AG09309 (cell line): ENCODE measurements around the gene ARHGAP18.

Experiments used
- DNase-seq: peaks from one replicate; pipeline ENCODE4 v3.0.0-alpha.2; 2010; ENCODE audit warnings: low read depth
- H3K4me3 ChIP-seq: 2 replicates; pipeline ENCODE4 v1.5.1; 2011; ENCODE audit warnings: mild to moderate bottlenecking, low read depth, low read length, moderate library complexity; ENCODE audit not compliant: control insufficient read depth
- CTCF ChIP-seq: IDR thresholded peaks from 2 replicates; pipeline ENCODE4 v1.5.1; 2011; ENCODE audit warnings: mild to moderate bottlenecking, low read depth, low read length, inconsistent platforms; ENCODE audit not compliant: insufficient read depth, control insufficient read depth; ENCODE audit errors: missing control alignments

The ARHGAP18 gene

DNA sequence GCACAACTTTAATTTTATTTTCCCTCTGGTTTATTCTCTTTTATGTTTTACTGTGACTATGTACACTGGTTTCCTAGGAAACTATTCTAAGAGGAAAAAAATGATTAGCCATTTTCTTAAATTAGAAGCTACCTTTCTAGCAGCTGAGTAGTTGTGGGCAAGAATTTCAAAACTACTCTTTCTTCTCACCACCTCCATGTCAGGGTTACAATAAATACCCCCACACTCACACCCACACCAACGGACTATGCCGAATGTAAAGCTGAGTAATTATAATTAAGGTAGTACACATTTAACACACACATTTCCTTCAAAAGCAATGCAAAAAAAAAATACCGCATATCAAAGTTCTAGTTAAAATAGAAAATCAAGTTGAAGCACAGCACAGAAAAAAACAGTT is 78.9 kb downstream of the ARHGAP18 start:
- DNase-seq, result no peak
- no peak for TF ChIP-seq CTCF

GRCh38 chr6:129630596-129630995 is 79.4 kb downstream of the ARHGAP18 start:
- no peak for DNase-seq
- TF ChIP-seq CTCF, result no peak
- no peak overlapping the region for H3K4me3 ChIP-seq

More for the DNA sequence above, 78.9 kb downstream of the ARHGAP18 start:
- H3K4me3 ChIP-seq, result no peak overlapping the region

GRCh38 chr6:129628101-129628815 is 81.7 kb downstream of the ARHGAP18 start:
- TF ChIP-seq CTCF, result no peak
- DNase-seq, result no peak
- no peak overlapping the region for H3K4me3 ChIP-seq

- DNase-seq, result no peak
- no peak overlapping the region for H3K4me3 ChIP-seq
- no peak for TF ChIP-seq CTCF
Measured at GRCh38 chr6:129624488-129624887, 85.5 kb downstream of the ARHGAP18 start.

GRCh38 chr6:129623008-129623732 is 86.8 kb downstream of the ARHGAP18 start:
- DNase-seq, result no peak
- TF ChIP-seq CTCF, result no peak
- H3K4me3 ChIP-seq, result no peak overlapping the region

DNA sequence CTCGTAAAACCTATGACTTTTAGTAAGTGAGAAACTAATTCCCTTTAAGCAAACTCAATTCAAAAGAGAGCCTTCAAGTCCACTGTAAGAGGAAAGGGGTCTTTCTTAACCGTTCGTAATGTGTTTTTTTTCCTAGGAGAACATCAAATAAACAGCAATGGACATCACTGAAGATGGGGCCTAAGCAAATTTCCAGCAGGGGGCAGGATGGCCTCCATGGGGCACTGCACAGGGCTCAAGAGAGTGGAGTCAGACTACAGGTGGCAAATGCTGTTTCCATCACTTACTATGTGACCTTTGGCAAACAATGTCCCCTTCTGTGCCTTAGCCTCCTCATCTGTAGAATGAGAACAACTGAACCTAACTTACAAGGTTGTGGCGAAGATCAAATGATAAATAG is 88.7 kb downstream of the ARHGAP18 start:
- DNase-seq, result no peak
- peak; percentile 41 for TF ChIP-seq CTCF
- no peak overlapping the region for H3K4me3 ChIP-seq
